SK-N-SH (cell line): Measurements from ENCODE around the gene ADTRP. TPM values are rescaled to one million over a fixed set of nuclear protein-coding genes. Genes with fewer than 3 reads are reported as not detected.

Experiments used
- CTCF ChIA-PET: fragments of 300-600, 350-600 bp; formaldehyde crosslinking; extraction: SDS; loops from one replicate; lab custom pipeline; 2021; lab: Yijun Ruan, JAX
- POLR2A ChIA-PET: fragments of 350-600 bp; sonication (Branson Sonifier 250); formaldehyde crosslinking; extraction: SDS; loops from one replicate; lab custom pipeline; 2020; ENCODE audit warnings: antibody characterized with exemption, inconsistent platforms; lab: Yijun Ruan, JAX
- DNase-seq: peaks from one replicate; pipeline ENCODE4 v3.0.0; 2012
- H2AFZ ChIP-seq: fragments of 200-600 bp; sonication (generic); 2 replicates; pipeline ENCODE4 v1.8.1; 2016; ENCODE audit warnings: antibody characterized with exemption, mild to moderate bottlenecking, low read depth
- H3F3A ChIP-seq: fragments of 200-600 bp; sonication (generic); replicated peaks from 2 replicates; pipeline ENCODE3; 2016; ENCODE audit warnings: antibody characterized with exemption, mild to moderate bottlenecking; ENCODE audit not compliant: insufficient read depth
- H3K27ac ChIP-seq, 2 experiments: fragments of 200-500 bp in 1 of 2; fragments of 200-600 bp in 1 of 2; sonication (Bioruptor generic) in 1 of 2; sonication (generic), shearing (Covaris generic) in 1 of 2; 2 replicates each; pipeline versions ENCODE4 v1.5.1 to v1.6.1; 2014 to 2016; ENCODE audit warnings: low read depth in 2 of 2, inconsistent platforms in 1 of 2, low read length in 1 of 2, mild to moderate bottlenecking in 1 of 2, mixed read lengths in 1 of 2
- H3K27me3 ChIP-seq: fragments of 200-600 bp; sonication (generic), shearing (Covaris generic); 2 replicates; pipeline ENCODE4 v1.6.1; 2016; ENCODE audit warnings: mixed run types; ENCODE audit not compliant: insufficient read depth
- H3K36me3 ChIP-seq, 2 experiments: fragments of 200-500 bp in 1 of 2; fragments of 200-600 bp in 1 of 2; sonication (Bioruptor generic) in 1 of 2; sonication (generic) in 1 of 2; replicated peaks in 1 of 2; 2 replicates each; pipeline versions ENCODE3 to v1.5.1; 2014 to 2016; ENCODE audit warnings: low read length in 1 of 2, mild to moderate bottlenecking in 1 of 2; ENCODE audit not compliant: insufficient read depth in 2 of 2, control insufficient read depth in 1 of 2
- H3K4me1 ChIP-seq, 2 experiments: fragments of 200-500 bp in 1 of 2; fragments of 200-600 bp in 1 of 2; sonication (Bioruptor generic) in 1 of 2; sonication (generic), shearing (Covaris generic) in 1 of 2; 2 replicates each; pipeline versions ENCODE4 v1.5.1 to v1.6.1; 2014 to 2016; ENCODE audit warnings: low read depth in 1 of 2, low read length in 1 of 2, mixed run types in 1 of 2; ENCODE audit not compliant: insufficient read depth in 2 of 2, control insufficient read depth in 1 of 2
- H3K4me2 ChIP-seq: fragments of 200-600 bp; sonication (generic), shearing (Covaris generic); 2 replicates; pipeline ENCODE4 v1.6.1; 2017; ENCODE audit warnings: mixed run types
- H3K4me3 ChIP-seq, 2 experiments: fragments of 200-500 bp in 1 of 2; fragments of 200-600 bp in 1 of 2; sonication (Bioruptor generic) in 1 of 2; sonication (generic), shearing (Covaris generic) in 1 of 2; 2 replicates each; pipeline versions ENCODE4 v1.5.1 to v1.8.1; 2014 to 2016; ENCODE audit warnings: low read depth in 2 of 2, inconsistent platforms in 1 of 2, low read length in 1 of 2, mild to moderate bottlenecking in 1 of 2, mixed read lengths in 1 of 2, moderate library complexity in 1 of 2
- H3K79me2 ChIP-seq: fragments of 200-600 bp; sonication (generic); 2 replicates; pipeline ENCODE4 v1.8.1; 2017; ENCODE audit warnings: mild to moderate bottlenecking; ENCODE audit not compliant: insufficient read depth
- H3K9ac ChIP-seq: fragments of 200-600 bp; sonication (generic); 2 replicates; pipeline ENCODE4 v1.6.1; 2017; ENCODE audit warnings: mixed run types
- H3K9me2 ChIP-seq: fragments of 200-600 bp; sonication (generic); 2 replicates; pipeline ENCODE4 v1.6.1; 2017; ENCODE audit warnings: mixed run types
- H3K9me3 ChIP-seq: fragments of 200-600 bp; sonication (generic); 2 replicates; pipeline ENCODE4 v1.6.1; 2017; ENCODE audit warnings: mixed run types, mild to moderate bottlenecking, moderate library complexity
- H4K20me1 ChIP-seq: fragments of 200-600 bp; sonication (generic); 2 replicates; pipeline ENCODE4 v1.6.1; 2017; ENCODE audit warnings: mild to moderate bottlenecking, mixed run types; ENCODE audit not compliant: insufficient read depth
- ELF1 ChIP-seq: IDR thresholded peaks from 2 replicates; pipeline ENCODE4 v1.4.0; 2012
- JUND ChIP-seq: IDR thresholded peaks from 2 replicates; pipeline ENCODE4 v1.4.0; 2012
- NRF1 ChIP-seq: IDR thresholded peaks from 2 replicates; pipeline ENCODE4 v1.6.1; 2012; ENCODE audit warnings: low read depth, mild to moderate bottlenecking, low read length
- POLR2AphosphoS5 ChIP-seq: IDR thresholded peaks from 2 replicates; pipeline ENCODE4 v1.6.1; 2012; ENCODE audit warnings: low read depth, low read length
- SIN3A ChIP-seq: IDR thresholded peaks from 2 replicates; pipeline ENCODE4 v1.6.1; 2012; ENCODE audit warnings: low read depth, mild to moderate bottlenecking, low read length, moderate library complexity, borderline replicate concordance
- TAF1 ChIP-seq: IDR thresholded peaks from 2 replicates; pipeline ENCODE4 v1.6.1; 2012; ENCODE audit warnings: low read depth, mild to moderate bottlenecking, low read length, moderate library complexity, borderline replicate concordance
- TCF12 ChIP-seq: IDR thresholded peaks from 2 replicates; pipeline ENCODE4 v1.4.0; 2012
- TEAD4 ChIP-seq: IDR thresholded peaks from 2 replicates; pipeline ENCODE4 v1.4.0; 2012; ENCODE audit warnings: mild to moderate bottlenecking, borderline replicate concordance; ENCODE audit not compliant: insufficient read depth
- USF1 ChIP-seq: IDR thresholded peaks from 2 replicates; pipeline ENCODE4 v1.4.0; 2012; ENCODE audit warnings: low read depth, borderline replicate concordance
- USF2 ChIP-seq: fragments of 150-350 bp; IDR thresholded peaks from 2 replicates; pipeline ENCODE4 v1.6.1; 2017; ENCODE audit warnings: antibody characterized with exemption, low read length, low read depth, borderline replicate concordance
- whole genome bisulfite sequencing: methylation state at CpG from one replicate; pipeline ENCODE4 v1.1.6; 2017; ENCODE audit warnings: low lambda C conversion rate; 5-methylcytosine and 5-hydroxymethylcytosine counted together
- polyA plus RNA-seq, 3 experiments: library from polyadenylated mRNA; depleted of rRNA; stranded (reverse); fragments of >200 nt; gene quantifications; 2 replicates each; pipeline ENCODE4 v1.2.3, GENCODE V29; 2012
- TF ChIP-seq, protein P1 (sequence below): fragments of 150-350 bp; IDR thresholded peaks from 2 replicates; pipeline ENCODE4 v1.6.1; 2016; ENCODE audit warnings: mild to moderate bottlenecking, low read depth, low read length
- TF ChIP-seq, protein P2 (sequence below): IDR thresholded peaks from 2 replicates; pipeline ENCODE4 v1.4.0; 2012; ENCODE audit warnings: low read depth, borderline replicate concordance
- TF ChIP-seq, protein P3 (sequence below): IDR thresholded peaks from 2 replicates; pipeline ENCODE4; 2012

ADTRP gene
- polyA plus RNA-seq, 1 of the 3 experiments (the other 2 are of a cell fraction): 0.84 TPM

- H3K4me2 ChIP-seq: no peak overlapping the region
- no peak overlapping the region for H2AFZ ChIP-seq
- no peaks in the 10 kb centered on the region for H4K20me1 ChIP-seq
- 66% methylated on average over 7 of the region's 7 CpGs for WGBS
- no peaks in the 10 kb centered on the region for H3F3A ChIP-seq
- H3K9ac ChIP-seq: no peak overlapping the region
- H3K4me3 ChIP-seq: no peak overlapping the region
- no peaks in the 10 kb centered on the region for H3K27me3 ChIP-seq
- H3K4me1 ChIP-seq: peaks cover 0 to 7% of the 10 kb centered on the region in 2 experiments; a peak in 1 of 4 replicates
- ChIA-PET POLR2A (no interaction called here), CTCF (interaction anchor here (0.9 kb wide), 1 partner anchor 11 kb away, joined by 3 read pairs; no protein-coding TSS in a partner anchor)
- H3K27ac ChIP-seq: peak overlapping the region in 1 of 2 experiments; percentile 42; a peak in 2 of 4 replicates
- no peaks in the 10 kb centered on the region for H3K9me3 ChIP-seq
- H3K9me2 ChIP-seq: no peaks in the 10 kb centered on the region
- DNase-seq: no peak
- no peak for TF ChIP-seq TAF1
- TF ChIP-seq JUND: no peak
- TF ChIP-seq USF1: no peak
- no peak for TF ChIP-seq SIN3A
- TF ChIP-seq ELF1: no peak
- TF ChIP-seq, protein P1, sequence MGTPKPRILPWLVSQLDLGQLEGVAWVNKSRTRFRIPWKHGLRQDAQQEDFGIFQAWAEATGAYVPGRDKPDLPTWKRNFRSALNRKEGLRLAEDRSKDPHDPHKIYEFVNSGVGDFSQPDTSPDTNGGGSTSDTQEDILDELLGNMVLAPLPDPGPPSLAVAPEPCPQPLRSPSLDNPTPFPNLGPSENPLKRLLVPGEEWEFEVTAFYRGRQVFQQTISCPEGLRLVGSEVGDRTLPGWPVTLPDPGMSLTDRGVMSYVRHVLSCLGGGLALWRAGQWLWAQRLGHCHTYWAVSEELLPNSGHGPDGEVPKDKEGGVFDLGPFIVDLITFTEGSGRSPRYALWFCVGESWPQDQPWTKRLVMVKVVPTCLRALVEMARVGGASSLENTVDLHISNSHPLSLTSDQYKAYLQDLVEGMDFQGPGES: no peak
- TF ChIP-seq, protein P2, sequence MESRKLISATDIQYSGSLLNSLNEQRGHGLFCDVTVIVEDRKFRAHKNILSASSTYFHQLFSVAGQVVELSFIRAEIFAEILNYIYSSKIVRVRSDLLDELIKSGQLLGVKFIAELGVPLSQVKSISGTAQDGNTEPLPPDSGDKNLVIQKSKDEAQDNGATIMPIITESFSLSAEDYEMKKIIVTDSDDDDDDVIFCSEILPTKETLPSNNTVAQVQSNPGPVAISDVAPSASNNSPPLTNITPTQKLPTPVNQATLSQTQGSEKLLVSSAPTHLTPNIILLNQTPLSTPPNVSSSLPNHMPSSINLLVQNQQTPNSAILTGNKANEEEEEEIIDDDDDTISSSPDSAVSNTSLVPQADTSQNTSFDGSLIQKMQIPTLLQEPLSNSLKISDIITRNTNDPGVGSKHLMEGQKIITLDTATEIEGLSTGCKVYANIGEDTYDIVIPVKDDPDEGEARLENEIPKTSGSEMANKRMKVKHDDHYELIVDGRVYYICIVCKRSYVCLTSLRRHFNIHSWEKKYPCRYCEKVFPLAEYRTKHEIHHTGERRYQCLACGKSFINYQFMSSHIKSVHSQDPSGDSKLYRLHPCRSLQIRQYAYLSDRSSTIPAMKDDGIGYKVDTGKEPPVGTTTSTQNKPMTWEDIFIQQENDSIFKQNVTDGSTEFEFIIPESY: no peak
- TF ChIP-seq, protein P3, sequence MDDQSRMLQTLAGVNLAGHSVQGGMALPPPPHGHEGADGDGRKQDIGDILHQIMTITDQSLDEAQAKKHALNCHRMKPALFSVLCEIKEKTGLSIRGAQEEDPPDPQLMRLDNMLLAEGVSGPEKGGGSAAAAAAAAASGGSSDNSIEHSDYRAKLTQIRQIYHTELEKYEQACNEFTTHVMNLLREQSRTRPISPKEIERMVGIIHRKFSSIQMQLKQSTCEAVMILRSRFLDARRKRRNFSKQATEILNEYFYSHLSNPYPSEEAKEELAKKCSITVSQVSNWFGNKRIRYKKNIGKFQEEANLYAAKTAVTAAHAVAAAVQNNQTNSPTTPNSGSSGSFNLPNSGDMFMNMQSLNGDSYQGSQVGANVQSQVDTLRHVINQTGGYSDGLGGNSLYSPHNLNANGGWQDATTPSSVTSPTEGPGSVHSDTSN: no peak
- TF ChIP-seq USF2: no peak
- TF ChIP-seq NRF1: no peak
- no peak for TF ChIP-seq POLR2AphosphoS5
- TF ChIP-seq TCF12: no peak
- TF ChIP-seq TEAD4: no peak
- H3K36me3 ChIP-seq: no peaks in the 10 kb centered on the region
- no peaks in the 10 kb centered on the region for H3K79me2 ChIP-seq
These were observed 23.9 kb downstream of the ADTRP start for GRCh38 chr6:11754625-11755271.
